IPS-20b (cell line): ENCODE measurements around the gene STIL.

Source experiments
- H3K27ac ChIP-seq: one replicate; pipeline ENCODE4 v1.5.1; 2013; ENCODE audit warnings: low read length
- H3K27me3 ChIP-seq: 2 replicates; pipeline ENCODE4 v1.6.1; 2013; ENCODE audit warnings: mild to moderate bottlenecking, low read length, inconsistent platforms; ENCODE audit not compliant: insufficient read depth
- H3K36me3 ChIP-seq: 2 replicates; pipeline ENCODE4 v1.6.1; 2013; ENCODE audit warnings: low read depth, mild to moderate bottlenecking, inconsistent platforms, low read length, moderate library complexity; ENCODE audit not compliant: insufficient read depth
- H3K4me1 ChIP-seq: 2 replicates; pipeline ENCODE4 v1.6.1; 2013; ENCODE audit warnings: mild to moderate bottlenecking, control low read depth, inconsistent platforms, low read length, moderate library complexity; ENCODE audit not compliant: insufficient read depth
- H3K4me3 ChIP-seq: 2 replicates; pipeline ENCODE4 v1.5.1; 2013; ENCODE audit warnings: mild to moderate bottlenecking, low read length, inconsistent platforms
- H3K9ac ChIP-seq: 2 replicates; pipeline ENCODE4 v1.6.1; 2013; ENCODE audit warnings: low read depth, mild to moderate bottlenecking, inconsistent platforms, low read length, moderate library complexity
- H3K9me3 ChIP-seq: 2 replicates; pipeline ENCODE4 v1.6.1; 2013; ENCODE audit warnings: mild to moderate bottlenecking, low read depth, low read length, inconsistent platforms; ENCODE audit not compliant: insufficient read depth

The STIL gene

GRCh38 chr1:47231301-47232186 lies 82.4 kb downstream of the STIL start:
- peaks cover 26% of the 10 kb centered on the region; the same call in 1 of the 2 replicates for H3K4me1 ChIP-seq
- no peak overlapping the region for H3K27ac ChIP-seq
- no peaks in the 10 kb centered on the region for H3K36me3 ChIP-seq
- no peak overlapping the region for H3K9ac ChIP-seq
- peaks cover 5% of the 10 kb centered on the region; the same call in 1 of the 2 replicates for H3K9me3 ChIP-seq
- peaks cover 100% of the 10 kb centered on the region for H3K27me3 ChIP-seq
- peak overlapping the region; percentile 45 for H3K4me3 ChIP-seq

DNA sequence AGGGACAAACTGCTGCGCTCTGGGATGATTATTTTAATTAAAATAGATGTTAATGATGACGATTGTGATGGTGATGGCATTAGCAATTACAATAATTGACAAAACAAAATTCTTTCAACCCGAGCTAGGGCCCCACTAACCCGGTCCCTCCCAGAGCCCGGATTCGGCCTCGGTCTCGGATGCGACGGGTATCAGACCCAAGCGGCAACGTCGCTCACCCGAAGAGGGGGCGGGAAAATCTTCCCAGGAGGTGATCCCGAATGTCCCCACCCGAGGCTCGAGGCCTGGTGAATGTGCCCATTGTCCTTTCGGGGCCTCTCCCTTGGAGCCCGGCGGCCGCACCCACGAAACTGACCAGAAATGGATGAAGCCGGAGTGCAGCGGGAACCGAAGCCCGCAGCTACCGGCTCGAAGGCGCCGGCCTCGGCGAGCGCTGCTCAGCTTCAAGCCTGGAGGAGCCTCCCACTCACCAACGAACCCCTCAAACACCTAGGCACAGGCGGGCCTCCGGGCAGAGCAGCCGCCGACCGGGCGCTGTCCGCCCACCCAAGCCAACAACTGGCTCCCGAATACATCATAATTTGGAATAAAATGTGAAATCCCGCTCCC lies 83.2 kb downstream of the STIL start:
- peaks cover 100% of the 10 kb centered on the region for H3K27me3 ChIP-seq
- peaks cover 5% of the 10 kb centered on the region; the same call in 1 of the 2 replicates for H3K9me3 ChIP-seq
- no peaks in the 10 kb centered on the region for H3K36me3 ChIP-seq
- peak overlapping the region; percentile 54; the same call in 1 of the 2 replicates for H3K4me3 ChIP-seq
- H3K9ac ChIP-seq: no peak overlapping the region
- H3K4me1 ChIP-seq: peaks cover 28% of the 10 kb centered on the region; the same call in 1 of the 2 replicates
- H3K27ac ChIP-seq: no peak overlapping the region

GRCh38 chr1:47229886-47230691 lies 83.9 kb downstream of the STIL start:
- Histone ChIP-seq H3K4me3 (peak overlapping the region; percentile 54; the same call in 1 of the 2 replicates), H3K9me3 (peaks cover 5% of the 10 kb centered on the region; the same call in 1 of the 2 replicates), H3K36me3 (no peaks in the 10 kb centered on the region), H3K4me1 (peaks cover 27% of the 10 kb centered on the region), H3K27me3 (peaks cover 100% of the 10 kb centered on the region), H3K27ac (no peak overlapping the region), H3K9ac (no peak overlapping the region)

- no peak overlapping the region for H3K27ac ChIP-seq
Observed at GRCh38 chr1:47229031-47229885, 84.7 kb downstream of the STIL start.

DNA sequence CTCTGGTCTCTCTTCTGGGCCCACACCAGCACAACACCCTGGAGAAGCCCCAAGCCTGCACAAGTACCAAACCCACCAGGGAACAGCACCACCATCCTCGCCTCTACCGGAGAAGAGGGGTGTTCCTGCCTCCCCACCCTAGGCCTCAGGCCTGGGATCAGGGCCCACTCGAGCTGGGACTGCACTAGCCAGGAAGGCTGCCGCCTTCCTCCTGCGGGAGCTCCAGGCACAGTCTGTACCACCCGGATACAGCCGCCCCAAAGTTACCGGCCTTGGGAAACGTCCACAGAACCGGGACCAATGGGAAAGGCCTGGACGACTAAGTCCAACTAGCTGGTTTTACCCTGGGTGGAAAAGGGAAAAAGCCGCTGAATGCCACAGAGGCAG lies 85.3 kb downstream of the STIL start:
- Histone ChIP-seq H3K9me3 (peaks cover 6% of the 10 kb centered on the region; the same call in 1 of the 2 replicates), H3K27ac (no peak overlapping the region), H3K27me3 (peaks cover 100% of the 10 kb centered on the region), H3K4me3 (peak overlapping the region; percentile 43; the same call in 1 of the 2 replicates), H3K9ac (no peak overlapping the region), H3K4me1 (peaks cover 32% of the 10 kb centered on the region), H3K36me3 (no peaks in the 10 kb centered on the region)

More at GRCh38 chr1:47229031-47229885, 84.7 kb downstream of the STIL start:
- H3K36me3 ChIP-seq: no peaks in the 10 kb centered on the region
- no peak overlapping the region for H3K9ac ChIP-seq
- peaks cover 100% of the 10 kb centered on the region for H3K27me3 ChIP-seq
- peaks cover 29% of the 10 kb centered on the region for H3K4me1 ChIP-seq
- peak overlapping the region; percentile 43; the same call in 1 of the 2 replicates for H3K4me3 ChIP-seq
- peaks cover 5% of the 10 kb centered on the region; the same call in 1 of the 2 replicates for H3K9me3 ChIP-seq

DNA sequence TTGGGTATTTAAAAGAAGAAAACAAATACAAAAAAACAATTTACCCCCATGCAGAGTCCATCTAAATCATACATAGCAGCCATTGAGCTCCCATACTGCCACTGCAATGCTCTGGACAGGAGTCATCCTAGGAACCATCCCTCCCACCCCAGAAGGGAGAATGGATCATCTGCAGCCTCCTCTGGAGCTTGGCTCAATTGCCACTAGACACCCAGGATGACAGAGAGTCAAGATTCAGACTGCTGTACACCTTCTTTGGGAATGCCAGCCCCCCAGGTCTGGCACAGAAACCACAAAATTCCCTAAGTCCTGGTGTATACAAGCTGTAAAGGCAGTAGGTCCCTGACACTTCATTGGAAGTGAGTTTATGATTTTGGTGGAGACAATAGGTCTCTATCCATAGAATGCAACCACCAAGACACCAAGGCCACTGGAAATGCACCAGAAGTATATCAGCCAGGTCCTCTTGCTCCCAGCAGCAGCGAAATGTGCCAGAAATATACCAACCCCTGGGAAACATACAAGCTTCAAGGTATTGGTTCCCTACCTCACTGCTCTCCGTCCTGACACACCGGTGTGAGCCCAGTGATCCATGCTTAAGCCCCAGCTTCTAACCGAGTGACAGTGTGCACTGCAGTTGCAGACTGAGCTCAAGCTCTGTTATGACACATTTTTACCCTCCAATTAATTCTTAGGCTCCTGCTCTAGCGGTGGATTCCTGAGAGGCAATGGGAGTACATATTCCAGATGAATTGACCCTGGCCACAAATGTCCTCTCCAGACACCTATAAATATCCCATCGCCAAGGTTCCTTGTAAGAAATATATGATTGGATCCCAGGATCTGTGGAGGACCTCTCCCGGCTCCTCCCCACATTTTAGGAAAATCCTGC lies 86.4 kb downstream of the STIL start:
- no peaks in the 10 kb centered on the region for H3K36me3 ChIP-seq

GRCh38 chr1:47226839-47227215 lies 87.1 kb downstream of the STIL start:
- peaks cover 32% of the 10 kb centered on the region for H3K4me1 ChIP-seq
- no peak overlapping the region for H3K9ac ChIP-seq
- peaks cover 8% of the 10 kb centered on the region; the same call in 1 of the 2 replicates for H3K9me3 ChIP-seq
- no peaks in the 10 kb centered on the region for H3K36me3 ChIP-seq
- H3K27me3 ChIP-seq: peaks cover 100% of the 10 kb centered on the region
- no peak overlapping the region for H3K27ac ChIP-seq
- no peak overlapping the region for H3K4me3 ChIP-seq

More for the DNA sequence above, 86.4 kb downstream of the STIL start:
- peaks cover 32% of the 10 kb centered on the region for H3K4me1 ChIP-seq
- H3K4me3 ChIP-seq: no peak overlapping the region
- H3K9ac ChIP-seq: no peak overlapping the region
- H3K27ac ChIP-seq: no peak overlapping the region
- H3K9me3 ChIP-seq: peaks cover 8% of the 10 kb centered on the region; the same call in 1 of the 2 replicates
- peaks cover 100% of the 10 kb centered on the region for H3K27me3 ChIP-seq

GRCh38 chr1:47226121-47226838 lies 87.7 kb downstream of the STIL start:
- H3K9me3 ChIP-seq: peaks cover 8% of the 10 kb centered on the region; the same call in 1 of the 2 replicates
- H3K36me3 ChIP-seq: no peaks in the 10 kb centered on the region
- H3K27me3 ChIP-seq: peaks cover 100% of the 10 kb centered on the region
- no peak overlapping the region for H3K9ac ChIP-seq
- H3K4me1 ChIP-seq: peaks cover 27% of the 10 kb centered on the region
- H3K4me3 ChIP-seq: peak overlapping the region; percentile 20; the same call in 1 of the 2 replicates
- no peak overlapping the region for H3K27ac ChIP-seq

DNA sequence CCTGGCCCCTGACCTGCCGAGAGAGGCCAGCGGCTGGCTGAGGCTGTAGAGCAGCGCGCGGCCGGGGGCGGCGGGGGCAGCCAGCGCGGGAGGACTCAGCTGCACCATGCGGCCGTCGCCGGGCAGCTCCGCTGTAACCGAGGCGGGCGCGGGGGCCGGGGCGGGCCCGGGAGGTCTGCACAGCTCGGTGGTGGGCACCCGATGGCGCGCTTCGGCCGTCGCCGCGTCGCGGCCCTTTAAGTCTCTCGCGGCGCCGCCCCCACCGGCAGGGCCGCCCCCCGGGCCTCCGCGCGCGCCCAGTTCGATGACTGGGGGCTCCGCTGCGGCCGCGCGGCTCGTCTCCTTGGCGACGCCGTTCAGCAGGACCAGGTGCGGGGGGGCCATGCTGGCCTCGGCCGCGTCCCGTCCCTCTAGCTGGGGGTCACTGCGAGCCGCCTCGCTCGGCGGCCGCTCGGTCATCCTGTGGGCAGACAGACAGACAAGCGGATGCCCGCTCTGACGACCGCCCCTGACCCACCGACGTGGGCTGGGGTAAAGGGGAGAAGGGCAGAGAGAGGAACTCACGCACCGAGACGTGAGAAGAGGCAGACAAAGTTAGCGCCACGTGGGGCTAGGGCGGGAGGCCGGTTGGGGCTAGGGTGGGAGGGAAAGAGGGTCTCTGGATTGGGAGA lies 88.4 kb downstream of the STIL start:
- Histone ChIP-seq H3K27ac (no peak overlapping the region), H3K9me3 (peaks cover 8% of the 10 kb centered on the region; the same call in 1 of the 2 replicates), H3K4me3 (peak overlapping the region; percentile 20; the same call in 1 of the 2 replicates), H3K27me3 (peaks cover 100% of the 10 kb centered on the region), H3K4me1 (peaks cover 27% of the 10 kb centered on the region), H3K36me3 (no peaks in the 10 kb centered on the region), H3K9ac (no peak overlapping the region)
